Adipose tissue (tissue), 3 donors: Measurements from ENCODE around the gene FAM83G. TPM values are rescaled to one million over a fixed set of nuclear protein-coding genes. Genes with fewer than 3 reads are reported as not detected.

Experiments used
- polyA plus RNA-seq, 3 donors: library from polyadenylated mRNA; stranded (reverse); fragments of 200-250 nt; gene quantifications; one replicate each; pipeline ENCODE4 v1.2.3, GENCODE V29; 2013
- donor health status: healthy with polysubstance abuse.
- donor health status: Bipolar disorder and iron deficiency.
- donor health status: healthy.

The FAM83G gene
- polyA plus RNA-seq, 3 donors: 0.90 to 5.8 (median 4.9) TPM

Other genes with a start within 250 kb of the FAM83G start
- 10 to 100 TPM; 19.0 to 30.6 (median 22.7) TPM for gene TVP23B, start 223.6 kb downstream of the FAM83G start, polyA plus RNA-seq
- 10 to 100 TPM; 12.2 to 14.1 (median 13.3) TPM for gene PRPSAP2, start 146.6 kb downstream of the FAM83G start, polyA plus RNA-seq
- under 1 TPM; 0.03 to 0.16 (median 0.11) TPM for gene SLC5A10, start 52.6 kb downstream of the FAM83G start, polyA plus RNA-seq
- gene GRAP, start 42.2 kb upstream of the FAM83G start, polyA plus RNA-seq: 1 to 10 TPM; 1.5 to 7.3 (median 3.5) TPM
- gene GRAPL, start 122.8 kb upstream of the FAM83G start, polyA plus RNA-seq: 1 to 10 TPM in 2 of 3 donors, under 1 TPM in 1; 0.47 to 3.8 (median 1.5) TPM
- gene EPN2, start 232.6 kb upstream of the FAM83G start, polyA plus RNA-seq: 10 to 100 TPM in 2 of 3 donors, 1 to 10 TPM in 1; 8.7 to 27.0 (median 14.2) TPM